Loucy (cell line): ENCODE results near the gene ADISSP.

ENCODE experiments used
- CTCF ChIP-seq: fragments of 200-600 bp; sonication (generic); conservative IDR thresholded peaks from 2 replicates; pipeline ENCODE4 v1.5.1; 2014; ENCODE audit warnings: mild to moderate bottlenecking, antibody characterized with exemption, low read length
- EZH2phosphoT487 ChIP-seq: fragments of 200-600 bp; IDR thresholded peaks from 2 replicates; pipeline ENCODE4 v1.6.1; 2018; ENCODE audit warnings: antibody characterized with exemption, mild to moderate bottlenecking, moderate library complexity, borderline replicate concordance

GRCh38 chr20:3710011-3710466 lies 57.5 kb downstream of the ADISSP start:
- TF ChIP-seq CTCF (no peak; the same call in 1 of the 2 replicates), EZH2phosphoT487 (no peak)
